B cell (primary cell): ENCODE data around the gene TMEM205. TPM values are rescaled to one million over a fixed set of nuclear protein-coding genes. Genes with fewer than 3 reads are reported as not detected.

Source experiments
- ATAC-seq: fragments of 200-7000 bp; cut with Tn5 transposase; one replicate; pipeline ENCODE4 v1.10.0; 2021; ENCODE audit warnings: low read depth, mild to moderate bottlenecking, moderate number of reproducible peaks, moderate library complexity
- CTCF ChIA-PET: fragments of 350-600 bp; sonication (Branson Sonifier 250); formaldehyde crosslinking; loops from one replicate; lab custom pipeline; 2021; ENCODE audit warnings: antibody characterized with exemption, inconsistent platforms; lab: Charles Lee
- POLR2A ChIA-PET: fragments of 350-600 bp; sonication (Branson Sonifier 250); formaldehyde crosslinking; loops from one replicate; lab custom pipeline; 2021; ENCODE audit warnings: antibody characterized with exemption; lab: Charles Lee
- DNase-seq: peaks from one replicate; pipeline ENCODE4 v3.0.0; 2013
- H2AFZ ChIP-seq: 2 replicates; pipeline ENCODE4 v1.6.1; 2012; ENCODE audit warnings: mild to moderate bottlenecking, low read depth, low read length; ENCODE audit not compliant: insufficient read depth, poor library complexity, severe bottlenecking
- H3K27ac ChIP-seq, 2 donors: 1 replicate in 1 of 2; 2 replicates in 1 of 2; pipeline ENCODE4 v1.5.1; 2012 to 2013; ENCODE audit warnings: low read length in 2 of 2, mild to moderate bottlenecking in 2 of 2, moderate library complexity in 1 of 2
- H3K27me3 ChIP-seq, 4 experiments: fragments of 200-600 bp in 1 of 4; sonication (generic) in 1 of 4; replicated peaks in 1 of 4; 1 replicate in 2 of 4; 2 replicates in 2 of 4; pipeline versions ENCODE4 v1.6.1 to v1.7.0; 2013 to 2016; ENCODE audit warnings: low read length in 3 of 4, mild to moderate bottlenecking in 2 of 4, mixed read lengths in 1 of 4, moderate library complexity in 1 of 4; ENCODE audit not compliant: insufficient read depth in 4 of 4, control insufficient read depth in 3 of 4; ENCODE audit errors: control extremely low read depth in 1 of 4
- H3K36me3 ChIP-seq, 2 experiments: replicated peaks in 1 of 2; 1 replicate in 1 of 2; 2 replicates in 1 of 2; pipeline versions ENCODE4 v1.6.1 to v1.7.1; 2013; ENCODE audit warnings: low read length in 1 of 2; ENCODE audit not compliant: insufficient read depth in 2 of 2, control insufficient read depth in 1 of 2; ENCODE audit errors: control extremely low read depth in 1 of 2, extremely low read depth in 1 of 2
- H3K4me1 ChIP-seq, 2 donors: fragments of 200-600 bp in 1 of 2; sonication (generic) in 1 of 2; 1 replicate in 1 of 2; 2 replicates in 1 of 2; pipeline versions ENCODE4 v1.5.1 to v1.6.1; 2013 to 2017; ENCODE audit warnings: low read length in 2 of 2; ENCODE audit not compliant: control insufficient read depth in 2 of 2, insufficient read depth in 2 of 2
- H3K4me2 ChIP-seq: replicated peaks from 2 replicates; pipeline ENCODE3; 2012; ENCODE audit warnings: mild to moderate bottlenecking, low read depth, low read length; ENCODE audit not compliant: poor library complexity, severe bottlenecking
- H3K4me3 ChIP-seq, 5 experiments: fragments of 200-600 bp in 1 of 5; sonication (generic) in 1 of 5; 1 replicate in 3 of 5; 2 replicates in 2 of 5; pipeline versions ENCODE4 v1.5.1 to v1.7.0; 2011 to 2016; ENCODE audit warnings: low read length in 4 of 5, mild to moderate bottlenecking in 4 of 5, low read depth in 2 of 5, control low read depth in 1 of 5, moderate library complexity in 1 of 5; ENCODE audit not compliant: insufficient read depth in 1 of 5; ENCODE audit errors: control extremely low read depth in 1 of 5, extremely low read depth in 1 of 5
- H3K79me2 ChIP-seq: fragments of 200-600 bp; sonication (generic); one replicate; pipeline ENCODE4 v1.6.0; 2016; ENCODE audit warnings: low read length; ENCODE audit not compliant: control insufficient read depth, insufficient read depth
- H3K9ac ChIP-seq: fragments of 200-600 bp; sonication (generic); 2 replicates; pipeline ENCODE4 v1.6.1; 2017; ENCODE audit warnings: mild to moderate bottlenecking, low read length, moderate library complexity
- H3K9me3 ChIP-seq, 3 donors: one replicate each; pipeline versions ENCODE4 v1.6.1 to v1.7.1; 2013; ENCODE audit warnings: low read length in 2 of 3; ENCODE audit not compliant: control insufficient read depth in 2 of 3, insufficient read depth in 1 of 3; ENCODE audit errors: control extremely low read depth in 1 of 3
- H4K20me1 ChIP-seq: 2 replicates; pipeline ENCODE4 v1.6.0; 2012; ENCODE audit warnings: mild to moderate bottlenecking, low read length; ENCODE audit not compliant: insufficient read depth, control insufficient read depth, poor library complexity, severe bottlenecking
- H3K27ac Mint-ChIP-seq: one replicate; pipeline ENCODE4 v1.8.0; 2021; ENCODE audit warnings: mixed read lengths
- H3K27me3 Mint-ChIP-seq: one replicate; pipeline ENCODE4 v1.8.0; 2021; ENCODE audit warnings: mixed read lengths
- H3K4me1 Mint-ChIP-seq: one replicate; pipeline ENCODE4 v1.8.0; 2021; ENCODE audit warnings: mixed read lengths
- H3K4me3 Mint-ChIP-seq: one replicate; pipeline ENCODE4 v1.8.0; 2021; ENCODE audit warnings: mixed read lengths
- H3K9me3 Mint-ChIP-seq: one replicate; pipeline ENCODE4 v1.8.0; 2022; ENCODE audit warnings: mixed read lengths; ENCODE audit not compliant: insufficient read depth
- CTCF ChIP-seq: fragments of 200-600 bp; IDR thresholded peaks from one replicate; pipeline ENCODE4 v1.8.0; 2022; ENCODE audit warnings: antibody characterized with exemption, mild to moderate bottlenecking
- EZH2 ChIP-seq: IDR thresholded peaks from 2 replicates; pipeline ENCODE4 v1.6.1; 2012; ENCODE audit warnings: borderline replicate concordance, low read depth, mild to moderate bottlenecking, moderate library complexity, low read length; ENCODE audit not compliant: insufficient read depth, poor library complexity, severe bottlenecking
- WGBS: methylation state at CpG from one replicate; pipeline ENCODE4 v1.1.5; 2013; ENCODE audit warnings: missing lambda C conversion rate; ENCODE audit not compliant: insufficient coverage; 5-methylcytosine and 5-hydroxymethylcytosine counted together
- intact Hi-C: fragments of 100-400 bp; cut with micrococcal nuclease; formaldehyde crosslinking; loops from one replicate; pipeline ENCODE4 v1.10.0; 2022
- polyA plus RNA-seq: library from polyadenylated mRNA; depleted of rRNA; stranded (reverse); fragments of >200 nt; gene quantifications from 2 replicates; pipeline ENCODE4 v1.2.3, GENCODE V29; 2012
- total RNA-seq, 2 donors: library from RNA; stranded (reverse); fragments of 120-200 nt in 1 of 2; gene quantifications; 1 replicate in 1 of 2; 2 replicates in 1 of 2; pipeline versions ENCODE4 v1.2.3 to v1.2.4, GENCODE V29; 2013 to 2022

The TMEM205 gene
- total and polyA plus RNA-seq, 2 donors (not counting 1 experiment from before 2014, with no cell fraction given), result 48.5 to 152 TPM

- DNase-seq (no peak), ATAC-seq (no peak)
- intact Hi-C loops, result loop anchor here (10.0 kb wide), 1 partner anchor 1559 kb away; the partner anchor contains the start of gene FBXL12
- ChIA-PET POLR2A (interaction anchor here (0.6 to 2.5 kb wide), 4 partner anchors 21 to 62 kb away, joined by 3 to 23 read pairs (median 4); partner anchors contain the start of genes CCDC159, ODAD3, PRKCSH and RAB3D), CTCF (interaction anchor here (1.1 to 4.6 kb wide), 2 partner anchors 62 to 109 kb away, joined by 4 to 37 read pairs; partner anchors contain the start of genes ODAD3 and PRKCSH)
- Mint-ChIP-seq H3K27me3 (no peaks in the 10 kb centered on the region), H3K27ac (peak overlapping the region; percentile 69), H3K4me3 (peak overlapping the region; percentile 74), H3K4me1 (peaks cover 14% of the 10 kb centered on the region), H3K9me3 (no peaks in the 10 kb centered on the region)
- Histone ChIP-seq H3K36me3 (peaks cover 0 to 10% of the 10 kb centered on the region in 2 experiments), H3K79me2 (peaks cover 16% of the 10 kb centered on the region), H3K4me3 (no peak overlapping the region), H2AFZ (peak overlapping the region; percentile 84), H4K20me1 (no peaks in the 10 kb centered on the region), H3K4me1 (peaks cover 27 to 32% of the 10 kb centered on the region in 2 donors), H3K27ac (no peak overlapping the region), H3K9ac (no peak overlapping the region), H3K27me3 (no peaks in the 10 kb centered on the region), H3K4me2 (peak overlapping the region; percentile 96), H3K9me3 (no peaks in the 10 kb centered on the region)
- 58% methylated on average over 10 of the region's 10 CpGs for WGBS
- TF ChIP-seq CTCF (no peak), EZH2 (no peak)
These were observed 27.3 kb upstream of the TMEM205 start for GRCh38 chr19:11373166-11373884.

GRCh38 chr19:11370744-11371143 is 24.7 kb upstream of the TMEM205 start:
- Histone ChIP-seq H3K36me3 (peaks cover 0 to 19% of the 10 kb centered on the region in 2 experiments), H3K27ac (no peak overlapping the region), H3K4me2 (no peak overlapping the region), H3K4me3 (no peak overlapping the region), H3K79me2 (peaks cover 5% of the 10 kb centered on the region), H3K9ac (no peak overlapping the region), H3K9me3 (no peaks in the 10 kb centered on the region), H3K4me1 (peaks cover 13 to 15% of the 10 kb centered on the region in 2 donors), H4K20me1 (no peaks in the 10 kb centered on the region), H3K27me3 (no peaks in the 10 kb centered on the region), H2AFZ (no peak overlapping the region)
- H3K27ac Mint-ChIP-seq, result no peak overlapping the region
- no peaks in the 10 kb centered on the region for H3K27me3 Mint-ChIP-seq
- intact Hi-C loops, result loop anchor here (10.0 kb wide), 1 partner anchor 1556 kb away; the partner anchor contains the start of gene FBXL12
- WGBS, result 94% methylated on average over 2 of the region's 2 CpGs
- H3K4me3 Mint-ChIP-seq, result no peak overlapping the region
- peaks cover 4% of the 10 kb centered on the region for H3K4me1 Mint-ChIP-seq
- ChIA-PET POLR2A (interaction anchor here (0.6 kb wide), 1 partner anchor 211 kb away, joined by 8 read pairs; no protein-coding TSS in a partner anchor), CTCF (no interaction called here)
- ATAC-seq, result no peak
- H3K9me3 Mint-ChIP-seq, result no peaks in the 10 kb centered on the region
- TF ChIP-seq CTCF (no peak), EZH2 (no peak)
- DNase-seq, result no peak
